Neural progenitor cell (in vitro differentiated cells): ENCODE results near the gene UBN1.
A peak's percentile ranks its signal among the peaks of the same experiment; 100 is the strongest.

Experiments
- EZH2phosphoT487 ChIP-seq: fragments of 200-600 bp; sonication (generic); IDR thresholded peaks from 2 replicates; pipeline ENCODE4 v1.6.1; 2017; ENCODE audit warnings: antibody characterized with exemption
- TF ChIP-seq, protein P1 (sequence below): fragments of 200-600 bp; sonication (generic); IDR thresholded peaks from 2 replicates; pipeline ENCODE4 v1.5.1; 2017; ENCODE audit warnings: antibody characterized with exemption, mild to moderate bottlenecking

DNA sequence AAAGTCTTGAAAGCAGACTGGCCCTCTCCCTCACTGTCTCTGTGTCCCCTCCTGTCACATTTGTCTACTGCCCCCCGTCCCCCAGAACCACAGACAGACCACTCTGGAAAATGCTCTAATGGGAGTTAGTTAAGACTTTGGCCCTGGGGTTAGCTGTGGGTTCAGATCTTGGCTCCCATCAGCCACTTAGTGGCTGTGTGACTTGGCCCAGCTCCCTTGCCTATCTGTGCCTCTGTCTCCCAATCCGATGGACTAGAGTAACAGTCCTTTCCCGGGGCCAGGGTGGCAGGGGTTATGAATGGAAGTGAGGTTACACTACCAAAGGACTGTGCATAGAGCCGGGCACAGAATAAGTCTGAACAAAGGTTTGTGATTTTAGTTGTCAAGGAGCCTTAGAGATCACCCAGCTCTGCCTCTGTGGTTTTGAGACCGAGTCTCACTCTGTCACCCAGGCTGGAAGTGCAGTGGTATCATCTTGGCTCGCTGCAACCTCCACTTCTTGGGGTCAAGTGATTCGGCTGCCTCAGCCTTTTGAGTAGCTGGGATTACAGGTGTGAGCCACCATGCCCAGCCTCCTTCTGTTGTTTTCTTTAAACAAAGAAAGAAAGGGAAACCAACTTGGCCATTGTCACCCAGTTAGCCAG, 66.0 kb downstream of the UBN1 start:
- peak; percentile 67 for TF ChIP-seq EZH2phosphoT487
- TF ChIP-seq, protein P1, sequence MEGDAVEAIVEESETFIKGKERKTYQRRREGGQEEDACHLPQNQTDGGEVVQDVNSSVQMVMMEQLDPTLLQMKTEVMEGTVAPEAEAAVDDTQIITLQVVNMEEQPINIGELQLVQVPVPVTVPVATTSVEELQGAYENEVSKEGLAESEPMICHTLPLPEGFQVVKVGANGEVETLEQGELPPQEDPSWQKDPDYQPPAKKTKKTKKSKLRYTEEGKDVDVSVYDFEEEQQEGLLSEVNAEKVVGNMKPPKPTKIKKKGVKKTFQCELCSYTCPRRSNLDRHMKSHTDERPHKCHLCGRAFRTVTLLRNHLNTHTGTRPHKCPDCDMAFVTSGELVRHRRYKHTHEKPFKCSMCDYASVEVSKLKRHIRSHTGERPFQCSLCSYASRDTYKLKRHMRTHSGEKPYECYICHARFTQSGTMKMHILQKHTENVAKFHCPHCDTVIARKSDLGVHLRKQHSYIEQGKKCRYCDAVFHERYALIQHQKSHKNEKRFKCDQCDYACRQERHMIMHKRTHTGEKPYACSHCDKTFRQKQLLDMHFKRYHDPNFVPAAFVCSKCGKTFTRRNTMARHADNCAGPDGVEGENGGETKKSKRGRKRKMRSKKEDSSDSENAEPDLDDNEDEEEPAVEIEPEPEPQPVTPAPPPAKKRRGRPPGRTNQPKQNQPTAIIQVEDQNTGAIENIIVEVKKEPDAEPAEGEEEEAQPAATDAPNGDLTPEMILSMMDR: no peak
